ENCODE data around the gene PSMD12. TPM values are rescaled to one million over a fixed set of nuclear protein-coding genes. Genes with fewer than 3 reads are reported as not detected.
A peak's percentile ranks its signal among the peaks of the same experiment; 100 is the strongest.

PSMD12 gene
- total and polyA plus RNA-seq, 7 donors = 11.4 to 38.9 (median 30.0) TPM

GRCh38 chr17:67364847-67365737 lies 1.3 kb downstream of the PSMD12 start:
- Histone ChIP-seq H3K27me3 (no peaks in the 10 kb centered on the region), H3K4me3 (peak overlapping the region; percentile 64 to 94 (median 76)), H3K27ac (peak overlapping the region; percentile 87 to 93 (median 92)), H3K4me1 (peaks cover 0 to 59% (median 45%) of the 10 kb centered on the region in 4 donors), H3K36me3 (peaks cover 0 to 5% (median 0%) of the 10 kb centered on the region in 4 donors), H3K9me3 (no peaks in the 10 kb centered on the region)
- 64 to 72% methylated on average over 26 of the region's 26 CpGs for WGBS, 2 donors
- TF ChIP-seq EP300 (IDR thresholded peaks at IDR 0.05) = no peak
- no peak for TF ChIP-seq POLR2A (IDR thresholded peaks at IDR 0.05)
- no peak for TF ChIP-seq CTCF (IDR thresholded peaks at IDR 0.05)
- TF ChIP-seq POLR2AphosphoS5 (IDR thresholded peaks at IDR 0.05) = no peak
- DNase-seq = no peak
- intact Hi-C loops (cut with DNase I) = loop anchor here (5.0 to 10.0 kb wide), 2 partner anchors 123 to 350 kb away; partner anchors contain the start of gene NOL11

GRCh38 chr17:67362173-67362572 lies 4.2 kb downstream of the PSMD12 start:
- Histone ChIP-seq H3K4me1 (peaks cover 0 to 70% (median 58%) of the 10 kb centered on the region in 4 donors), H3K27me3 (no peaks in the 10 kb centered on the region), H3K4me3 (no peak overlapping the region), H3K36me3 (peaks cover 0 to 14% (median 3%) of the 10 kb centered on the region in 4 donors), H3K9me3 (no peaks in the 10 kb centered on the region), H3K27ac (no peak overlapping the region)
- 89 to 93% methylated on average over 9 of the region's 9 CpGs for WGBS, 2 donors
- no peak for TF ChIP-seq POLR2A (IDR thresholded peaks at IDR 0.05)
- no peak for TF ChIP-seq CTCF (IDR thresholded peaks at IDR 0.05)
- TF ChIP-seq EP300 (IDR thresholded peaks at IDR 0.05) = no peak
- TF ChIP-seq POLR2AphosphoS5 (IDR thresholded peaks at IDR 0.05) = no peak
- DNase-seq = no peak
- intact Hi-C loops (cut with DNase I) = loop anchor here (10.0 kb wide), 1 partner anchor 353 kb away; the partner anchor contains the start of gene NOL11

- Histone ChIP-seq H3K4me3 (no peak overlapping the region), H3K27me3 (no peaks in the 10 kb centered on the region), H3K27ac (no peak overlapping the region), H3K4me1 (peaks cover 0 to 64% (median 55%) of the 10 kb centered on the region in 4 donors), H3K36me3 (peaks cover 2 to 24% (median 5%) of the 10 kb centered on the region in 4 donors), H3K9me3 (no peaks in the 10 kb centered on the region)
- no peak for TF ChIP-seq POLR2A (IDR thresholded peaks at IDR 0.05)
- TF ChIP-seq CTCF (IDR thresholded peaks at IDR 0.05) = no peak
- TF ChIP-seq EP300 (IDR thresholded peaks at IDR 0.05) = no peak
- TF ChIP-seq POLR2AphosphoS5 (IDR thresholded peaks at IDR 0.05) = no peak
- 91% methylated on average over 1 of the region's 1 CpG for WGBS, 2 donors
- intact Hi-C loops (cut with DNase I) = loop anchor here (10.0 kb wide), 1 partner anchor 354 kb away; the partner anchor contains the start of gene NOL11
- DNase-seq = no peak
Measured at GRCh38 chr17:67360880-67361279, 5.5 kb downstream of the PSMD12 start.

GRCh38 chr17:67359960-67360791 lies 6.2 kb downstream of the PSMD12 start:
- intact Hi-C loops (cut with DNase I) = loop anchor here (10.0 kb wide), 1 partner anchor 355 kb away; the partner anchor contains the start of gene NOL11
- Histone ChIP-seq H3K4me3 (no peak overlapping the region), H3K36me3 (peaks cover 6 to 31% (median 8%) of the 10 kb centered on the region in 4 donors), H3K4me1 (peaks cover 0 to 58% (median 53%) of the 10 kb centered on the region in 4 donors), H3K27ac (no peak overlapping the region), H3K27me3 (no peaks in the 10 kb centered on the region), H3K9me3 (no peaks in the 10 kb centered on the region)
- no peak for DNase-seq
- no peak for TF ChIP-seq POLR2AphosphoS5 (IDR thresholded peaks at IDR 0.05)
- TF ChIP-seq POLR2A (IDR thresholded peaks at IDR 0.05) = no peak
- no peak for TF ChIP-seq CTCF (IDR thresholded peaks at IDR 0.05)
- no peak for TF ChIP-seq EP300 (IDR thresholded peaks at IDR 0.05)
- WGBS, 2 donors = 61 to 64% methylated on average over 8 of the region's 8 CpGs

All from sigmoid colon (tissue), 7 donors.